ENCODE results near the gene NEK1.

Gene NEK1

DNA sequence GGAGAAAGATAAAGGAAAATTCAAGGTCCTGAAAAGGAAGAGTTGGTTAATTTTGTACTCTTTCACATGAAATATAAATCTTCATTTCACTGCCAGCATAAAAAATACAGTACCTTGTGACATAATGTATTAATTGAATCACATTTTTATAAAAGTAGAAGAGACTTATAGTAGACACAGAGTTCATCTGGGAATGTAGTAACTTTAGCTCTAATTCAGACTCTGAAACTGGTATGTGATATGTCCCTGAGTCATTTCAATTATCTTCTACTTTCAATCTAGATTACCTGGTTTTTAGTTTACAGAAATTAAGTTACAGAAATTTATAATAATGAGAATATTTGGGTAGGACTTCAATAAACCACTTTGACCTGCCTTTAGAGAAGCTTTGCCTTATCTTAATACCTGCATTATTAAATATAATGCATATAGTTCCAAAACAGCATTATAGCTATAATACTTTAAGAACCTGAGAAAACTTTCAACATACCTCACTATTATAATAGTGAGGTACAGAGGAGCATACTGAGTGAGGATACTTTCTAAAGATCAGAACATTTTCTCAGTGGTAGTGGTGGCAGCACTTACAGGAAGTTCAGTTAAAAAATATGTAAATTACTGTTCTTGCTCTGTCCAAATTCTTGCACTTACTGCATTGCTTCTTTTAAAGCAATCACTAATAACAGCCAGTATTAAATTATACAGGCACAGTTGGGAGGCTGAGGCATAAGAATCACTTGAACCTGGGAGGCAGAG lies 11.2 kb downstream of the NEK1 start:
- peaks cover 26% of the 10 kb centered on the region for H3K36me3 Mint-ChIP-seq (ENCODE audit: low read depth)
- TF ChIP-seq, protein P1, sequence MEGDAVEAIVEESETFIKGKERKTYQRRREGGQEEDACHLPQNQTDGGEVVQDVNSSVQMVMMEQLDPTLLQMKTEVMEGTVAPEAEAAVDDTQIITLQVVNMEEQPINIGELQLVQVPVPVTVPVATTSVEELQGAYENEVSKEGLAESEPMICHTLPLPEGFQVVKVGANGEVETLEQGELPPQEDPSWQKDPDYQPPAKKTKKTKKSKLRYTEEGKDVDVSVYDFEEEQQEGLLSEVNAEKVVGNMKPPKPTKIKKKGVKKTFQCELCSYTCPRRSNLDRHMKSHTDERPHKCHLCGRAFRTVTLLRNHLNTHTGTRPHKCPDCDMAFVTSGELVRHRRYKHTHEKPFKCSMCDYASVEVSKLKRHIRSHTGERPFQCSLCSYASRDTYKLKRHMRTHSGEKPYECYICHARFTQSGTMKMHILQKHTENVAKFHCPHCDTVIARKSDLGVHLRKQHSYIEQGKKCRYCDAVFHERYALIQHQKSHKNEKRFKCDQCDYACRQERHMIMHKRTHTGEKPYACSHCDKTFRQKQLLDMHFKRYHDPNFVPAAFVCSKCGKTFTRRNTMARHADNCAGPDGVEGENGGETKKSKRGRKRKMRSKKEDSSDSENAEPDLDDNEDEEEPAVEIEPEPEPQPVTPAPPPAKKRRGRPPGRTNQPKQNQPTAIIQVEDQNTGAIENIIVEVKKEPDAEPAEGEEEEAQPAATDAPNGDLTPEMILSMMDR (IDR thresholded peaks at IDR 0.05; ENCODE audit: unreplicated experiment in 3 of 3): no peak
- H3K4me1 Mint-ChIP-seq: no peaks in the 10 kb centered on the region
- H3K27me3 Mint-ChIP-seq (ENCODE audit: low read depth): no peaks in the 10 kb centered on the region
- H3K27ac Mint-ChIP-seq: no peak overlapping the region
- H3K9me3 Mint-ChIP-seq: no peaks in the 10 kb centered on the region
- H3K4me3 Mint-ChIP-seq: no peak overlapping the region

DNA sequence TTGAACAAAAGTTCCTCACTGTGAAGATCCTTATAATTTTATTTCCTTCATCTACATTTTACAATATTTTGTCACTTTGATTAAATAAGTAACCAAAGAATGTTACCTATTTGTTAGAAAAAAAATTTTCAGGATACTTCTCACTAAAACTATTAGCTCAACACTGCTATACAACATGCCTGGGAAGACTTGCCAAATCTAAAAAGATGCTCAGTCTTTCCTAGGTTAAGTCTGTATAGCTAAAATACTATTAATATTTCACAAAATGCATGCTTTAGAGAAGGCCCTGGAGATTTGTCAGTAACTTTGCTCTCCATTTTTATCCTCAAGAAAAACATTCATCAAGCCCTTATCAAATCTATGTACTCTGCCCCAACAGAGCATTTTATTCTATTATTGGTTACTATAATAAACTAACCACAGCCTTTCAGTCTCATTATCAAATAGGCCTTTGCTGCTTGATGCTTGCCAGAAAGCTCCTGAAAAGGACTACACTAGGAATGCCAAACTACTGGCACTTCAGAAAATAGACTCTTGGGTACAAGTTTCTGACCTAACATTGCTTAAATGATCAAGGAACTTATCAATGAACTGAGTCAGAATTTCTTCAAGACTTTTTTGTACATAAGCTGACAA lies 17.7 kb downstream of the NEK1 start:
- peaks cover 5% of the 10 kb centered on the region for H3K4me1 Mint-ChIP-seq
- peaks cover 19% of the 10 kb centered on the region for H3K36me3 Mint-ChIP-seq (ENCODE audit: low read depth)
- H3K27me3 Mint-ChIP-seq (ENCODE audit: low read depth): no peaks in the 10 kb centered on the region
- H3K27ac Mint-ChIP-seq: no peak overlapping the region
- H3K9me3 Mint-ChIP-seq: no peaks in the 10 kb centered on the region
- no peak overlapping the region for H3K4me3 Mint-ChIP-seq
- TF ChIP-seq, protein P1 (IDR thresholded peaks at IDR 0.05; ENCODE audit: unreplicated experiment in 3 of 3): no peak

DNA sequence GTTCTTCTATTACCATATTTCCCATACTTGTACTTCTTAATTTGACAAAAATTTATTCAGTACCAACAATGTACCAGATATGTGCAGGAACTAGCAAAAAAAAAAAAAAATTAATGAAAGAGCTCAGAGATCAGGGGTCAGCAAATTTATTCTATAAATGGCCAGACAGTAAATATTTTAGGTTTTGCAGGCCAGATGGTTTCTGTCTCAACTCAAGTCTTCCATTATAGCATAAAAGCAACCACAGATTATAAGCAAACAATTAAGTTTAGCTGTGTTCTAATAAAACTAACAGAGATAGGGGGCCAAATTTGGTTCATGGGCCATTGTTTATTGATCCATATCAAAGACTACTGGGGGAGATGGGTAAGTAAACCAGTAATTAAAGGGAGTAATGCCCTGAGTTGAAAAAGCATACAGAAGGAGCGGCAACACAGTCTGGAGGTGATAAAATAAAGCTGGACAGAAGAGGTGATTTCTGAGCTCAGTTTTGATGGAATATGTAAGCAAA lies 19.3 kb downstream of the NEK1 start:
- Mint-ChIP-seq H3K9me3 (no peaks in the 10 kb centered on the region), H3K36me3 (ENCODE audit: low read depth) (peaks cover 23% of the 10 kb centered on the region), H3K4me3 (no peak overlapping the region), H3K4me1 (peaks cover 5% of the 10 kb centered on the region), H3K27ac (peak overlapping the region; percentile 57 to 89 (median 77)), H3K27me3 (ENCODE audit: low read depth) (no peaks in the 10 kb centered on the region)
- TF ChIP-seq, protein P1 (IDR thresholded peaks at IDR 0.05; ENCODE audit: unreplicated experiment in 3 of 3): no peak

DNA sequence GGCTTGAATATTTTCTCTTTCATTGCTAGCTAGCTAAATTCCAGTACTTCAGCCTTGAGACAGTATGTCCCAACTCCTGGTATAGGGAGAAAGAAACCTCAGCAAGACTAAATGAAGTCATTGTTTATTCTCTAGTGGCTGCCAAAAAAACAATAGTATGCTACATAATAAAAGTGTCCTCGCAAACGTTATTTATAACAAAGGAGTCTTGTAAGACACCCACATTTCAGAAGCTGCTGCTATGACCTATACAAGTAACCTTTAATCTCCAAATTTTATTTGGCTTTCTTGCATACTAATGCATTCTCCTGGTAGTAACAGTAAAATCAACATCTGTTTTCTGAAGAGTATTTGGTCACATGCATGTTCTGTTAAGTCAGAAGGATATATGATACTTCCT lies 28.8 kb downstream of the NEK1 start:
- H3K36me3 Mint-ChIP-seq (ENCODE audit: low read depth): peaks cover 24% of the 10 kb centered on the region
- no peaks in the 10 kb centered on the region for H3K9me3 Mint-ChIP-seq
- no peaks in the 10 kb centered on the region for H3K4me1 Mint-ChIP-seq
- TF ChIP-seq, protein P1 (IDR thresholded peaks at IDR 0.05; ENCODE audit: unreplicated experiment in 3 of 3): no peak
- H3K27ac Mint-ChIP-seq: peak overlapping the region in 1 of 3 experiments; percentile 10
- H3K27me3 Mint-ChIP-seq (ENCODE audit: low read depth): no peaks in the 10 kb centered on the region
- no peak overlapping the region for H3K4me3 Mint-ChIP-seq

DNA sequence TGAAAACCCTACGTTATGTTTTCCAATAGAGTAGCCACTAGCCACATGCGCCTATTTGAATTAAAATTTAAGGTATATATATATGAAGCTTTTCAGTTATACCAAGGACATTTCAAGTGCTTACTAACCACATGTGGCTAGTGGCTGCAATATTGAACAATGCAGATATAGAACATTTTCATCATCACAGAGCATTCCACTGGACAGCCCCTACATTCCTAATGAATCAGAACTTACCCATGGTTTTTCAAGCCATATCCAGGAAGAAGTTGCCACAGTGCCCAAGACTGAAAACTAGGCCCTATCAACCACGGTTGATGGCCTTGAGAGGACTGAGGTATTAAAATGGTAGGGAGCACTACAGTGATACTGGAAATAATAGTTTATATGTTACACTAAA lies 29.7 kb downstream of the NEK1 start:
- peaks cover 24% of the 10 kb centered on the region for H3K36me3 Mint-ChIP-seq (ENCODE audit: low read depth)
- H3K9me3 Mint-ChIP-seq: no peaks in the 10 kb centered on the region
- H3K27ac Mint-ChIP-seq: no peak overlapping the region
- no peak overlapping the region for H3K4me3 Mint-ChIP-seq
- TF ChIP-seq, protein P1 (IDR thresholded peaks at IDR 0.05; ENCODE audit: unreplicated experiment in 3 of 3): no peak
- H3K4me1 Mint-ChIP-seq: no peaks in the 10 kb centered on the region
- H3K27me3 Mint-ChIP-seq (ENCODE audit: low read depth): no peaks in the 10 kb centered on the region

All from nephron (organoid).